Measurements from ENCODE around the gene CDK7. TPM values are rescaled to one million over a fixed set of nuclear protein-coding genes. Genes with fewer than 3 reads are reported as not detected.

CDK7 gene
- 58.5 and 60.7 TPM in 2 replicates for total RNA-seq

GRCh38 chr5:69234457-69235268, at the start of gene CDK7:
Gene CDK7, plus strand, starts transcription at chr5:69234886. Its CDS starts 90 bp downstream, at chr5:69234976.

GRCh38 chr5:69189162-69190086, 45.3 kb upstream of the CDK7 start, which contains the start of gene CENPH:
Gene CENPH, plus strand, starts transcription at chr5:69189583. Its CDS starts 52 bp downstream, at chr5:69189635.

Other genes starting within 250 kb of the CDK7 start
- 61.3 and 71.8 TPM in 2 replicates for gene SLC30A5, start 140.9 kb upstream of the CDK7 start, total RNA-seq
- gene CCNB1, start 67.7 kb upstream of the CDK7 start, total RNA-seq, result 73.4 and 172 TPM in 2 replicates
- gene CENPH, start 45.3 kb upstream of the CDK7 start, total RNA-seq, result 5.5 and 6.1 TPM in 2 replicates
- gene CCDC125, start 97.9 kb downstream of the CDK7 start, total RNA-seq, result 2.6 and 3.3 TPM in 2 replicates
- 40.6 and 55.3 TPM in 2 replicates for gene AK6, start 134.6 kb downstream of the CDK7 start, total RNA-seq
- gene TAF9, start 134.6 kb downstream of the CDK7 start, total RNA-seq, result 79.0 and 89.0 TPM in 2 replicates
- 13.5 and 15.4 TPM in 2 replicates for gene RAD17, start 134.9 kb downstream of the CDK7 start, total RNA-seq
- 1.7 and 2.1 TPM in 2 replicates for gene MARVELD2, start 180.2 kb downstream of the CDK7 start, total RNA-seq